NCI-H1105 treated with DMSO at 0.1 percent for 48 hours (cell line): ENCODE results near the gene SMAD6.
"Not testable (repeated sequence)": the region's sequence is repeated elsewhere in the genome, so short reads cannot be mapped to it uniquely, and the experiment has no call there.

Experiments
- DNase-seq: peaks from one replicate; lab custom pipeline; 2025; lab: John Stamatoyannopoulos, UW

SMAD6 gene

GRCh38 chr15:66825139-66825538 is 123.1 kb downstream of the SMAD6 start:
- no peak for DNase-seq

- no peak for DNase-seq
These were observed 123.7 kb downstream of the SMAD6 start for GRCh38 chr15:66825731-66826130.

GRCh38 chr15:66826507-66826906 is 124.5 kb downstream of the SMAD6 start:
- no peak for DNase-seq

- DNase-seq = no peak
These were observed 125.1 kb downstream of the SMAD6 start for GRCh38 chr15:66827039-66827697.

GRCh38 chr15:66827698-66828055 is 125.6 kb downstream of the SMAD6 start:
- no peak for DNase-seq

- not testable (repeated sequence) for DNase-seq
These were observed 126.9 kb downstream of the SMAD6 start for GRCh38 chr15:66828817-66829541.

- DNase-seq = no peak
These were observed 127.6 kb downstream of the SMAD6 start for GRCh38 chr15:66829551-66830121.

- no peak for DNase-seq
These were observed 128.3 kb downstream of the SMAD6 start for GRCh38 chr15:66830358-66830757.

GRCh38 chr15:66830823-66831222 is 128.8 kb downstream of the SMAD6 start:
- no peak for DNase-seq

- no peak for DNase-seq
These were observed 129.3 kb downstream of the SMAD6 start for GRCh38 chr15:66831289-66831688.

GRCh38 chr15:66831801-66832390 is 129.9 kb downstream of the SMAD6 start:
- DNase-seq = no peak
